GM21786 (cell line): ENCODE measurements around the gene HK1.

Source experiments
- ATAC-seq: cut with Tn5 transposase; IDR thresholded peaks from one replicate; pipeline ENCODE4 v1.9.1; 2021; ENCODE audit not compliant: unreplicated experiment

HK1 gene

DNA sequence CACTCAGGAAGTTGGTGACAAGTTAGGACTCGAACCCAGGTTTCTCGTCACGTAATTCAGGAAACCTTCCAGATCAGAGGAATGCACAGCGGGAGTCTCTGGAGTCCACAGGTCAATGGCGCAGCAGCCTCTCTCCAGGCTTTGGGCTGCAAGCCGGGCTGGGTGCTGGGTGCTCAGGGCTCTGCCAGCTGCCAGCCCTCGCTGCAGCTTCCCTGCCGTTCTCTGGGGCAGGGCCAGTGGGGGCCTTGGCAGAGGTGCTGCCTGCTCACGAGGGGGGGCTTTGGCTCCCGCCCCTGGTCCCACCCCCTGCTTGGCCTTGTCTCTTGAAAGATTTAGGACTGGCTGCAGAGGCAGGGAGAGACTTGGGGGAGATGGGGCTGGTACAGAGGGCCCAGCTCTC is 138.4 kb downstream of the HK1 start, which contains the start of gene TACR2:
TSS of gene TACR2 (minus strand) at position 224 of the 400 bp plus-strand sequence. CDS start 595 bp downstream, outside the sequence.
- ATAC-seq: no peak

DNA sequence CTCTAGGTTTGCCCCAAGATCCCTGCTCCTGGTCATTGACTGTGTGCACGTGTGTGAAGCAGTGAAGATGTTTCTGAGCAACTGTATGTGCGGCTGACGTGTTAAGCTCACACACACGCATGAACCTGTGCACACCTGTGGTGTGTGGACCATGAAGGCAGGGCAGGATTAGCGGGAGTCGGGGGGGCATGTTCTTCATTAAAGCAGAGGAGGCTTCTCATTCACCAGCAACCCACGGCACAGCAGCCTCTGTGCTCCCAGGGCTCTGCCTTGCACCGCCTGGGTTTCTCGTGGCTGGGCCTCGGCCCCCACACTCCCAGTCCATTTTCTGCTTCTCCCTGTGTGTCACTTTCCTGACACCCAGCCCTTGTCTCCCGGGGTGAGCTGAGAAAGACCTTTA is 139.2 kb downstream of the HK1 start:
- ATAC-seq: no peak

DNA sequence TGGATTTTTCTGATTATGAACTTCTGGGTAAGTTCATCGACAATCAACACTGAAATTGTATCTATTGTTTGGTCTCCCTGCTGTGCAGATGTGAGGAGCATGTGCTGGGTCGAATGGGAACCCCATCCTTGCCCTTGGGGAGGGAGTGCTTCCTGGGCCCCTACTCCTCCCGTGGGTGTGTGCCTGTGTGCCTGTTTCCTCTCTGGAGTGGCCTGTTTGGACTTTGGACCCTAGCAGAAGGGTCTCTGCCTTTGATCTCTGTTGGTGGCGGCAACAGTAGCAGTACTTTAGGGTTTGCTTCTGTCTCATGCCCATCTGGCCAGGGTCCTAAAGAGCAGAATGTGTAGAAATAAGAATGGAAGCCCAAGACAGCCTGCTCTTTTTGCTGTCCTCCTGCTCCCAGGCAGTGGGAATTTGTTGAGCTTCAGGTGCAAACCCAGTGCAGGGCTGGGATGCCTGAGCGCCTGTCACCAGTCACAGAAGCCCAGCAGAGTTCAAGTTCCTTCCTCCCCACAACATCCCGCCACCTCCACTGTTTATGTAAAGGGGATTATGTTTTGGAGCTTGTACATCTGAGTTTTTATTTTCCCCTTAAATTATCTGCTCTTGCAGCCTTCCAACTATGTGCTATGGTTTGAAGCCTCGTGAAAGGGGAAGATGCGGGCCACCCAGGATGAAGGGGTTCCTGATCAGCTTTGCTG is 139.9 kb downstream of the HK1 start:
- ATAC-seq: no peak

DNA sequence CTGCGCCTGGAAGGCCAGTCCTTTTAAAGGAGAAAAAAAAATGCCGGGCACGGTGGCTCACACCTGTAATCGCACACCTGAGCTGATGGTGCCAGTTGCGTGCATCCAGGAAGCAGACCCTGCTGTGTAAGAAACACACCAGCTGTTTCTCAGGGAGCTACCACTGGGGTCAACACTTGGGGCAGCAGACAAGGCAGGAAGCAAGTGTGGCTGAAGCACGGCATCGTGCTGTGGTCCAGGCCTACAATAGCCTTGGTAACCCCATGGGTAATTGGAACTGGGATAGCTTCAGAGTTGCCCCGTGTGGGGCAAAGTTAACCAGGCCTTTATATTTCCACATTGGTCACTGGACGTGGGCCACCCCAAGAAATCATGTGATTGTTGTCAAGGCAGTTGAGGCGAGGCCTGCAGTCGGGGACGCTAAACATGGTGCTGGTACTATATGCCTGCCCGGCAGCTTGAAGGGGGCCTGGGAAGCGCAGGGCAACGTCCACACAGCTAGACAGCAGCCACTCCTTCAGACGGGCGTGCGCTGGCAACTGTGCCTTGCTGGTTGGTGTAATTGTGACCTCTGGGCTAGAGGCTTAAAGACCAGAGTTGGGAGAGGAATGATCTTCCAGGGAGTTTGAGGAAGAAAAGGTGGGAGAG is 140.9 kb downstream of the HK1 start:
- ATAC-seq: no peak

DNA sequence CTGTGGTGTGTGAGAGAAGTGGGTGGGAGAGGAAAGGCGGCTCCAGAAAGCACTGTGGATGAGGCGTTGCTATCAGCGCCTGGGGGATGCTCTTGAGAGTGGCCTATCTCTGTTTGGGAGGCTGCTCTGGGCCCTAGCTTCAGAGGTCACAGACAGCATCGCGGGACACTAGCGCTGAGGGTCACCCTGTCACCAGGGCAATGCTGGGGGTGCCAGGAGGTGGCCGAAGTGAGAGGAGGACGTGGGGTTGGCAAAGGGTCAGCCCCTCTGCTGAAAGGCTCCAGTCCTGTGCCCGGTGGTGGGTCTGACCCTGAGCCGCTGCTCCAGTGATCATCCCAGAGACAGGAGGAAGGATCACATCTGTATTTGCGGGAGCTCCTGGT is 141.4 kb downstream of the HK1 start:
- ATAC-seq: no peak

DNA sequence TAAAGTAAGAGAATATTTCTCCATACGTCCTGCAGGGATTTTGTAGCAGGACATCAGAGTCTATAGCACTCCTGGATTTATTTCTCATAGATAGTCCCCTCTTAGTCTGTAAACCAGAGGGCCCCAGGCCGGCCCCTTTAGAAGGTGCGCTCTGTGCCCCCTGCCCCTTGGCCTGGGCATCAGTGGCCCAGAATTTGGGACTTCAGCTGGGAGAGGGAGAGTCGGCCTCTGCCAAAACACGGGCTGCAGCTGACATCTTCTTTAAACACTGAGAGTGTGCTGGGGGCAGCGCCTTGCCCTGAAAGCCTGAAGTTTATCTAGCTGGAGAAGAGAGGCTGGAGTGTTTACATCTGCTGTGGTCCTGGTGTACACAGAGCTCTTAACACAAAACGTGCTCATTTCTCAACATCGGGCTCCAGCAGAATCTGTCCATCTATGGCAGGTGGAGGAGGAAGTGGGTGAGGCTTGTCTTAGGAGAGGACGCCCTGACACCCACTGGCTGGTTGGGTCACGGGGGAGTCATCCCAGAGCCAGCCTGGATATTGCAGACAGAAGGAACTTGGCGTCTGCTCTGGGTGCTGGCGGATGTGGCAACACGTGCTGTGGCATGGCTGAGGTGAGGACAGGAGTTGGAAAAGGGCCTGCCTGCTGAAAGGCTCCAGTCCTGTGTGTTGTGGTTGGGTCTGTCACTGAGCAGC is 143.5 kb downstream of the HK1 start:
- no peak for ATAC-seq

DNA sequence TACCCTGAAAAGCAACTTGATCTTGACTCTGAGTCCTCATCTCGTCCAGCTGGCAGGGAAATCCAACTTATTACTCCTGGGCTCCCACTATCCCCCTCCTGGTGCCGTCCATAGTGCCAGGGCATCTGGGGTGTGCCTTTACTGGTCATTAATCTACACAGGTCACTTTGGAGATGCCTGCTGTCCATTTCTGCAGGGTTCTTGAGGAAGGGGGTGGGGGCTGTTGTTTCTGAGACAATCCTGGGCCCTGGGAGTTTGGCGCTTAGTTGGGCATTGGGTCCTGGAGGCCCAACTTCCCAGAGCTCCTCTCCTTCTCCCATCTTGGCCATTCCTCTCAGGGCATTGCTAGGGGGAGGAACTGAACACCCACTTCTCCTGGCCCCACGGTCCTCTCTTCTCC is 144.4 kb downstream of the HK1 start:
- no peak for ATAC-seq

DNA sequence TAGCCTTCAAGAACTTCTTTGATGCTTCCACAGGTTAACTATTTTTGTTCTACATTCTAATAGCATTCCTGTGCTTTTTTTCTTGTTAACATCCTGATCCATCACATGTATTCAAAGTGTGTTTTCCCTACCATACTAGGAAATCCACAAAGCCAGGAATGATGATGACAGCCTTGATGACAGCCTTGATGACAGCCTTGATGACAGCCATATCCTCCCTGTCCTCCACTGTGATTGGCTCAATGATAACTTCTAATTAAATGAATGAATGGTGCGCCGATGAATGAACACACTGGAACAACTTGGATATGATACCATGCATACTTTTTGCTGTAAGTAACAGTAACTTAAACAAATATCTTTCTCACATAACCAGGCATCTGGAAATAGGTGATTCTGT is 146.7 kb downstream of the HK1 start:
- no peak for ATAC-seq

DNA sequence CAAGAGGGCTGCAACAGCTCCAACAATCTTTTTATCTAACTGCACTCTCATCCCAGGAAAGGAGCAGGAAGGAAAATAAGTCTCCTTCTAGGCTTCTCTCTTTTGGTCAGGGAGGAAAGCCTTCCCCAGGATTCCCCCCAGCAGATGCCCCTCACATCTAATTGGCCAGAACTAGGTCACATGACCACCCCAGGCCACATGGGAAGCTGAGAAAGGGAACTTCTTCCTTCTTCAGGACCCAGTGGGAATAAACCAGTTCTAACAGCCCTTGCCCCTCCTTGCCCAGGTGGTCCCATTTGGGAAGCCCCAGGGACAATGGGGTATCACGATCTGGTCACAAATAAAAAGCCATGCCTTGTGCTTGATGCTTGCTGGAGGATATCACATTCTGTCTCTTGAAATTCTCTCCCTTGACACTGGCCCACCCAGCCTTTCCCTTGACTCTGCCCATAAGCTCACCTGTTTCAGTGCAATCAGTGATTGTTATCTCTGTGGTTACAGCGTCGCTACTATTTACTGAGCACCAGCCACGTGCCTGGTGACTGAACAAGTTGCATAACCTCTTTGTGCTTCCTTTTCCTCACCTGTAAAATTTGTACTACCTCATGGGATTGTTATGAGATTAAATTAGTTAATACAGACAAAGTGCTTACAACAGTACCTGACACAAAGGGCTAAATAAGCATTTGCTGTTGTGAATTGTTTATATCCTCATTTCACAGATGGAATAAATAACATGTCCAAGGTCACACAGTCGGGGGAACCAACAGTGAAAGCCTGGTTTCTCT is 147.4 kb downstream of the HK1 start:
- no peak for ATAC-seq

DNA sequence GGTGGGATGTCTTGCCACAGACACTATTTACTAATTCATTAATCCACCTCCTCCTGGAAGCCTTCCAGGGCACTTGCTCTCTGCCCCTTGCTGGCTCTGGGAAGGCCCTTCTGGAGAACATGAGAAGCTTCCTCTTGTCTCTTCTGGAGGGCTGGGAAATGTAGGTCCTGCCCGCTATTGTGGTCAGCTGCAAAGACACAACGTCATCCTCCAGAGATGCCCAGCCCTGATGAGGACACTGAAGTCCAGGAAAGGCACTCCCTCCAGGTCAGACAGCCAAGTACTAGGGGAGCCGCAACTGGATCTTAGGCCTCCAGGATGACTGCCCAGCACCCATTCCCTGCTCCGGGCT is 148.1 kb downstream of the HK1 start:
- ATAC-seq: no peak

DNA sequence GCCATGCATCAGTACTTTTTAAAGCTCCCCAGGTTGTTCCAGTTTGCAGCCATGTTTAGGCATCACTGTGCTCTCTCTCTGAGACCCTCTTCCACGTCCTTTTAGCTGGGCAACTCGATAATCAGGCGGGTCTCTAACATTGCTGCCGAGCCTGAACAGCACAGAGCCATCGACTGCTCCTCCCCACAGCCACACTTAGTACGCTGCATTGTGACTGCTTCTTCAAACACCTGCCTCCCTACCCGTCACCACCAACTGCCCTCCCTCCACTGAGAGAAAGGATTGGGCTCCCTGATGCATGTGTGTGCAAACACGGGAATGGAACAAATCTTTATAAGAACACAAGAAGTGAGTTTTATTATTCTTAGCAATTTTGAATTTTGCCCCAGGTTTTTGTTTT is 149.9 kb downstream of the HK1 start:
- ATAC-seq: no peak

DNA sequence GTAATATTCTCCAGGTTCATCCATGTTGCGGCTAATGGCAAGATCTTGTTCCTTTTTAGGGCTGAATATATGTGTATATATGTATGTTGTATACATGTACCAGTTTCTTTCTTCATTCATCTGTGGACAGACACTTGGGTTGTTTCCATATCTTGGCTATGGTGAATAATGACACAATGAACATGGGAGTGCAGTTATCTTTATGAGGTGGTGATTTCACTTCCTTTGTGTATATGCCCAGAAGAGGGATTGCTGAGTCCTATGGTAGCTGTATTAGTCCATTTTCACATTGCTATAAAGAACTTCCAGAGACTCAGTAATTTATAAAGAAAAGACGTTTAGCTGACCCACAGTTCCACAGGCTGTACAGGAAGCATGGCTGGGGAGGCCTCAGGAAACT is 155.9 kb downstream of the HK1 start:
- no peak for ATAC-seq

DNA sequence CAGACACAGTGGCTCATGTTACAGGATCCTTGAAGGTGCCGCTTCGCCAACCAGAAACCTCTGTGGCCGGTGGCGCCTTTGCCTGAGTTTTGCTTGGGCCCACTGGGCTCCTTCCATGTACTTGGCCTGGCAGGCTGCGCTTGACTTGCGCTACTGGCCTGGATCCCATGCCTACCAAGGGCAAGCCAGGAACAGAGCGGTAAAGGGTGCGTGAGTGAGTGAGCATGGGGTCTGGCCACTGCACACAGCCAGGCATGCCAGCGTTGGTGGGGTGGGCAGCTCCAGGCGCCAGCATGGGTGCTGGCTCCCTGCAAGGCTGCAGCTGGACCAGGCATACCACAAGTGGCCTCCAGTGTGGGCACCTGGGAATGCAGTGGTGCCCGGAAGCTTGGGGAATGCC is 156.6 kb downstream of the HK1 start:
- no peak for ATAC-seq

DNA sequence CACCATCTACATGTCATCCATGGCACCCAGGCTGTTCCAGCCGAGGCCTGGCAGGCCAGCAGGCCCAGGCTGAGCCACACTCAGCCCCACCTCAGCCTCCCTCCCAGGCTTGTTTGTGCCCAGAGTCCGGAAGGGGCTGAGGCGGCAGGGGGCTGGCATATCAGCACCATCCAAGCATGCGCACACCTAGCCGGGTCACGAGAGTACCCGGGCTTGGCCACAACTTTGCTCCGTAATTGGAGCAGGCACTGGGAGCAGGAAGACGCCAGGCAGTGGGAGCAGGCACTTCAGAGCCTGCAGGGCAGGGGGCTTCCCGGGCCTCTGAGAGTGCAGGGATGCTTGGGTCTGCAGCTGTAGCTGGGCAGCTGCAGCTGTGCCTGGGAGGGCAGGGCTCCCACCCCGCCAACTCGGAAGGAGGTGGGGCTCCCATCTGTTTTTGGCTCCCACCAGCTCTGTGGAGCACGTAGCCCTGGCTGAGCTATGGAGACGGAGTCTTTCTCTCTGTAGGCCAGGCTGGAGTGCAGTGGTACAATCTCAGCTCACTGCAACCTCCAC is 157.7 kb downstream of the HK1 start:
- ATAC-seq: no peak

DNA sequence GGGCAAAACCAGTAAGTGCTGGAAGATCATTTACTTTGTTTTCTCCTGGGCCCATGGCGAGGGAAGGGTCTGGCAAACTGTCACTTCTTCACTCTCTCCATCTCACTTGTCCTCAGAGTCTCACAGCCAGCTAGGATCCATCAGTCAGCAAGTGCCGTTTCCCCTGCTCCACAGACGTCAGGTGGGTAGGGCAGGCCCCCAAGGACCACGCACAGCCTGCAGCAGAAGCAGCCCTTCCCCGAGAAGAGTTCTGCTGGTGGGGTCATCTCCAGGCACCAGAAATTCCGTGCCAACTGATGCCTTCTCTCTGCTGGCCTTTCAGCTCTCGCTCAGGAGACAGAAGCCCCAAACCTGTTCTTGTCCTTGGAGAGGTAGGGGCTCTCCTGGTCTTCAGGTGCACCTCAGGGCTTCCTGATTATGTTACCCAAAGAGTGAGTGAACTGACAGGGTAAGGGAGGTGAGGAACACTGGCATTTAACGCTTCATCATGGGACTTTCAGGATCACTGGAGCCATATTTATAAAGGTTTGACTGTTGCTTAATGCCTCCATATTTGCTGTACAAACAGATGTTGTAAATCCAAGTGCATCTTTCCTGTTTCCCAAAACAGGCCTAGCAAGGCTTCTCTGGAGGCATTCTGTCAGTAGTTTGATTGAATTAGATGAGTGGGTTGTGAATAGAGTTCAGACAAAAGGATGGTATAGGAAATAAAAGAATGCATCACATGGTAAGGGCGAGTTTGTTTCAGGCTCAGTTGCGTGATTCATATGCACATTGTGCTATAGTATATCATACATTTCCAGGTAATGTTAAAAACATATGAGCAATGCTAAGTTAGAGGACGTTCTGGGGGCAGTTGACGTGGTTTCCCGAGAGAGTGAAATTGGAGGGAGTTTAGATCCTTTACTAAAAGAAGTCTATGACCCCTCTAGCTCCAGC is 159.3 kb downstream of the HK1 start:
- ATAC-seq: no peak

DNA sequence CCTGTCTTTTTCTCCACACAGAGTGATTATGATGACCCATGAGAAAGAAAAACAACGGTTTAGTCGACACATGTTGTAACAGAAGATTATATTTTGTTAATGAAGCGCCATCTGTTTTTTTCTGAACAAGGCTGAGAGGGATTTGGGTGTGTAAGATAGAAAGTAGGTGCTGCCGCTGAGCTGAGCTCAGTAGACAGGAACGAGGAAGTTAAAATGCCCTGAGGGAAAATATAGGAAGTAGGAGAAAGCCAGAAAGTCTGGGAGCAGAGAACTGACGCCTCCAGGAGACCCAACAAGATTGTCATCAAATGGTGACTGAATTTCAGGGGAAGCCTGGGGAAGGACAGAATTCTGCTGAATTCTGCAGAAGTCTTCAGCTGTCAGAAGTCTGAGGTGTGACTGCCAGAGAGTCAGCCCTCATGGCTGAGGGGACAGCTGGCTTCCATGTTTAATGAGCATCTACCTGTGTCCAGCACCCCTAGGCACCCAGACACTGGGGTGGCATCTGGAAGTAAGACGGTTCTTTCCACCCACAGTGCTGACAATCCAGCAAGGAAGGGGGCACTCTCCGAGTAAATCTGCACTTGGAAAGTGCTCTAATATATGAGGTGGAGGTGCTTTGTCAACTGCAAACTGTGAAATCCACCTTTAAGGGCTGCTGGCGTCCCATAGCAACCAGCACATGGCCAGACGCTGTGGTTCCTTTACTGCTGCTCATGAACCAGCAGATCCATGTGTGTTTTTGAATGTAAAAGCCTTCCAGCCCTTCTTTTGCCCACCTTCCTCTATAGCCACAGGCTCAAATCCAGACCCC is 160.4 kb downstream of the HK1 start:
- ATAC-seq: no peak

DNA sequence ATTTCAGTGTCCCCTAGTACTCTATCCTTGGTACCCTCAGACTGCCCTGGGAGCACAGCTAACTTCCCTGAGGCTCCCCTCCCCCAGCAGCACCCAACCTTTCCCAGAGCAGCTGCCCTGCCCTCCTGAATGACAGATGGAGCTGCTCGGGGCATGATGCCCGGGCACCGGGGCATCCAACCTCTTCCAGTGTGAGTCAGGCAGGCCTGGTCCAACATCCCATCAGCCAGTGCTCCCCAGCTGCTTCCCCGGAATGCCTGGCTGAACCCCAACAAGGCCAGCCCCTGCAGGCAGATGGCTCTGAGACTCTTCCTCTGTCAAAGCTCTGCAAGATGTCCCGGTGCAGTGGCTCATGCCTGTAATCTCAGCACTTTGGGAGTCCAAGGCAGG is 161.0 kb downstream of the HK1 start:
- ATAC-seq: no peak

DNA sequence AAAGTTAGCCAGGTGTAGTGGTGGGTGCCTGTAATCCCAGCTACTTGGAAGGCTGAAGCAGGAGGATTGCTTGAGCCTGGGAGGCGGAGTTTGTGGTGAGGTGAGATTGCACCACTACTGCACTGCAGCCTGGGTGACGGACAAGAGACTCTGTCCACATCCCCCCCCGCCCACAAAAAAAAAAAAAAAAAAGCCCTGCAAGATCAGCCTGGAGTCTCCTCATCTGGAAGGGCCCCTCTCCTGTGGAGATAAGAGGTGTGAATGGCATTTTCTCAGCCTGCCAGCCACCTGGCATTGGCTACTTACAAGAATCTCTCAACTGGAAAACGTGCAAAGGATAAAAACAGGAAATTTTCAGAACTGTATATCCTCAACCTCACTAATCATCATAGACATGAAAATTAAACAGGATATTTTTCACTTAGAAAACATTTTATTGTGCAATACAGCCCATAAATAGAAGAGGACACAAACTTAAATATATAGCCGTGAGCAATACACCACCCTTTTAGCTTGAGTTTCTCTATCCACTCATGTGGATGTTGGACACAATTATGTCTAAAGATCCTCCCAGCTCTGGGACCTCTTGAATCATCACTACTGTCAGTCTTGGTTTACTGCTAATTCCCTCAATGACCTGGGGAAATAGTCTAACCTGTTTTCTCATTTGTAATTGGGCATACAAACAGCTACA is 161.7 kb downstream of the HK1 start:
- no peak for ATAC-seq

DNA sequence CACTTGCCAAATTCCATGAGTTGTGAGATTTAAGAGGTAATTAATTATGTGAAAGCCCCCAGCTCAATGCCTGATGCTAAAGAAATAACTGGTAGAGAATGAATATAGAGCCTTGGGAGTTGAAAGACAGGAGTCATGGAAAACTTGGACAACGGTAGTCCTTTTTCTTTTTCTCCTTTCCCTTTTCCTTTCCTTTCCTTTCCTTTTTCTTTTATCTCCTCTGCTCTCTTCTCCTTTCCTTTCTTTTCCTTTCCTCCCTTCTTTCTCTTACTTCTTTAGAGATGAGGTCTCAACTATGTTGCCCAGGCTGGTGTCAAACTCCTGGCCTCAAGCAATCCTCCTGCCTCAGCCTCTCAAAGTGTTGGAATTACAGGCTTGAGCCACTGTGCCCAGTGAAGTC is 165.1 kb downstream of the HK1 start:
- ATAC-seq: no peak
